Fibroblast of lung (primary cell): Measurements from ENCODE around the gene RGS19. TPM values are rescaled to one million over a fixed set of nuclear protein-coding genes. Genes with fewer than 3 reads are reported as not detected.

ENCODE experiments used
- DNase-seq, 2 donors: peaks; one replicate each; pipeline versions ENCODE4 v3.0.0 to v3.0.0-alpha.2; 2010; ENCODE audit warnings: low read depth in 2 of 2
- H2AFZ ChIP-seq: 2 replicates; pipeline ENCODE4 v1.5.1; 2012; ENCODE audit warnings: low read length, control low read depth, inconsistent platforms
- H3K27ac ChIP-seq: 2 replicates; pipeline ENCODE4 v1.5.1; 2011; ENCODE audit warnings: low read length, control low read depth; ENCODE audit not compliant: insufficient read depth
- H3K27me3 ChIP-seq: 2 replicates; pipeline ENCODE4 v1.5.1; 2011; ENCODE audit warnings: mild to moderate bottlenecking, low read length; ENCODE audit not compliant: control insufficient read depth, insufficient read depth
- H3K36me3 ChIP-seq: 2 replicates; pipeline ENCODE4 v1.5.1; 2011; ENCODE audit warnings: low read length; ENCODE audit not compliant: control insufficient read depth, insufficient read depth
- H3K4me1 ChIP-seq: 2 replicates; pipeline ENCODE4 v1.5.1; 2011; ENCODE audit warnings: low read length; ENCODE audit not compliant: control insufficient read depth, insufficient read depth; ENCODE audit errors: extremely low read depth
- H3K4me2 ChIP-seq: 2 replicates; pipeline ENCODE4 v1.5.1; 2011; ENCODE audit warnings: low read length, control low read depth; ENCODE audit not compliant: insufficient read depth; ENCODE audit errors: extremely low read depth
- H3K4me3 ChIP-seq, 4 experiments: fragments of 200-600 bp in 1 of 4; sonication (generic) in 1 of 4; replicated peaks in 1 of 4; 2 replicates each; pipeline ENCODE4 v1.5.1; 2011 to 2016; ENCODE audit warnings: low read length in 4 of 4, low read depth in 3 of 4, mild to moderate bottlenecking in 3 of 4, control low read depth in 2 of 4, inconsistent platforms in 1 of 4, mixed read lengths in 1 of 4; ENCODE audit not compliant: insufficient read depth in 1 of 4; ENCODE audit errors: control extremely low read depth in 1 of 4
- H3K79me2 ChIP-seq: 2 replicates; pipeline ENCODE4 v1.5.1; 2012; ENCODE audit warnings: mild to moderate bottlenecking, low read length, inconsistent platforms; ENCODE audit not compliant: control insufficient read depth, insufficient read depth
- H3K9ac ChIP-seq: 2 replicates; pipeline ENCODE4 v1.5.1; 2011; ENCODE audit warnings: mild to moderate bottlenecking, low read length, control low read depth; ENCODE audit not compliant: insufficient read depth
- H3K9me3 ChIP-seq: 2 replicates; pipeline ENCODE4 v1.5.1; 2012; ENCODE audit warnings: low read depth, low read length; ENCODE audit not compliant: control insufficient read depth, insufficient read depth
- H4K20me1 ChIP-seq: 2 replicates; pipeline ENCODE4 v1.5.1; 2011; ENCODE audit warnings: low read length; ENCODE audit not compliant: control insufficient read depth, insufficient read depth; ENCODE audit errors: extremely low read depth
- EZH2 ChIP-seq: IDR thresholded peaks from 2 replicates; pipeline ENCODE4 v1.5.1; 2012; ENCODE audit warnings: low read length, control low read depth, mild to moderate bottlenecking; ENCODE audit errors: missing control alignments
- polyA plus RNA-seq, 2 donors: library from polyadenylated mRNA; depleted of rRNA in 1 of 2; stranded (reverse) in 1 of 2; unstranded in 1 of 2; fragments of >200 nt; gene quantifications; 2 replicates each; pipeline ENCODE4 v1.2.1, GENCODE V29; 2011 to 2012; ENCODE audit warnings: missing spikeins in 1 of 2
- total RNA-seq: library from RNA; depleted of rRNA; stranded (reverse); fragments of >200 nt; gene quantifications from 2 replicates; pipeline ENCODE4 v1.2.1, GENCODE V29; 2014
- TF ChIP-seq, protein P1 (sequence below), 2 donors: IDR thresholded peaks in 1 of 2; conservative IDR thresholded peaks in 1 of 2; 1 replicate in 1 of 2; 2 replicates in 1 of 2; pipeline ENCODE4 v1.5.1; 2011 to 2012; ENCODE audit warnings: low read length in 2 of 2, control low read depth in 1 of 2, inconsistent platforms in 1 of 2, low read depth in 1 of 2, mild to moderate bottlenecking in 1 of 2

RGS19 gene
- total and polyA plus RNA-seq, 2 donors (not counting 1 experiment from before 2014, with no cell fraction given): 5.8 to 9.1 TPM

DNA sequence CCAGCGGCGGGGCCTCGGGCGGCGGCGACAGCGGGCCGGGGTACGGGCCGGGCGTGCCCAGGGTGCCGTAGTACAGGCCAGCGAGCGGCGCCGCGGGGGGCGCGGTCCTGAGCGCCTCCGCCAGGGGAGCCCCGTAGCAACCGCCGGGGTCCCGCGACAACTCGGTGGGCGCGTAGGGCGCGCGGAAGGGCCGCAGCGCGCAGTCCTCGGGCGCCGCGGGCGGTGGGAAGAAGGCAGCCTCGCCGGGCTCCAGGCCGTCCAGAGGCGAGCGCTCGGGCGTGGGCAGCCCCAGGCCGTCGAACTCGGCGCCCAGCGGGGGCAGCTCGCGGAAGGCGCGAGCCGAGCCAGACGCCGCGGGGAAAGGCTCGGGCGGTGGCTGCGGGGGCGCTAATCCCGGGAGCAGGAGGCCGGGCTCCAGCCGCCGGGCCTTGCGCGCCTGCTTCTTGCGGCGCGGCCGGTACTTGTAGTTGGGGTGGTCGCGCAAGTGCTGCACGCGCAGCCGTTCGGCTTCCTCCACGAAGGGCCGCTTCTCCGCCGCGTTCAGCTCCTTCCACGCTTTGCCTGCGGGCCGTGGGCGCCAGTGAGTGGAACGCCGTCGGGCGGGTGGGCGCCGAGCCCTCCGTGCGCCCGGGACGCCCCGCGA is 30.8 kb downstream of the RGS19 start:
- Histone ChIP-seq H2AFZ (no peak overlapping the region), H3K27ac (no peak overlapping the region), H3K4me2 (no peak overlapping the region), H4K20me1 (no peaks in the 10 kb centered on the region), H3K79me2 (no peaks in the 10 kb centered on the region), H3K27me3 (peaks cover 11% of the 10 kb centered on the region), H3K4me1 (no peaks in the 10 kb centered on the region), H3K36me3 (no peaks in the 10 kb centered on the region), H3K9me3 (no peaks in the 10 kb centered on the region), H3K4me3 (no peak overlapping the region), H3K9ac (no peak overlapping the region)
- no peak for DNase-seq
- peak; percentile 91 for TF ChIP-seq EZH2
- TF ChIP-seq, protein P1, sequence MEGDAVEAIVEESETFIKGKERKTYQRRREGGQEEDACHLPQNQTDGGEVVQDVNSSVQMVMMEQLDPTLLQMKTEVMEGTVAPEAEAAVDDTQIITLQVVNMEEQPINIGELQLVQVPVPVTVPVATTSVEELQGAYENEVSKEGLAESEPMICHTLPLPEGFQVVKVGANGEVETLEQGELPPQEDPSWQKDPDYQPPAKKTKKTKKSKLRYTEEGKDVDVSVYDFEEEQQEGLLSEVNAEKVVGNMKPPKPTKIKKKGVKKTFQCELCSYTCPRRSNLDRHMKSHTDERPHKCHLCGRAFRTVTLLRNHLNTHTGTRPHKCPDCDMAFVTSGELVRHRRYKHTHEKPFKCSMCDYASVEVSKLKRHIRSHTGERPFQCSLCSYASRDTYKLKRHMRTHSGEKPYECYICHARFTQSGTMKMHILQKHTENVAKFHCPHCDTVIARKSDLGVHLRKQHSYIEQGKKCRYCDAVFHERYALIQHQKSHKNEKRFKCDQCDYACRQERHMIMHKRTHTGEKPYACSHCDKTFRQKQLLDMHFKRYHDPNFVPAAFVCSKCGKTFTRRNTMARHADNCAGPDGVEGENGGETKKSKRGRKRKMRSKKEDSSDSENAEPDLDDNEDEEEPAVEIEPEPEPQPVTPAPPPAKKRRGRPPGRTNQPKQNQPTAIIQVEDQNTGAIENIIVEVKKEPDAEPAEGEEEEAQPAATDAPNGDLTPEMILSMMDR (conservative IDR thresholded peaks at IDR 0.05 in 1 of 2, IDR thresholded peaks at IDR 0.05 in 1 of 2; ENCODE audit: low read depth in 1 of 2, low read length in 2 of 2): no peak

DNA sequence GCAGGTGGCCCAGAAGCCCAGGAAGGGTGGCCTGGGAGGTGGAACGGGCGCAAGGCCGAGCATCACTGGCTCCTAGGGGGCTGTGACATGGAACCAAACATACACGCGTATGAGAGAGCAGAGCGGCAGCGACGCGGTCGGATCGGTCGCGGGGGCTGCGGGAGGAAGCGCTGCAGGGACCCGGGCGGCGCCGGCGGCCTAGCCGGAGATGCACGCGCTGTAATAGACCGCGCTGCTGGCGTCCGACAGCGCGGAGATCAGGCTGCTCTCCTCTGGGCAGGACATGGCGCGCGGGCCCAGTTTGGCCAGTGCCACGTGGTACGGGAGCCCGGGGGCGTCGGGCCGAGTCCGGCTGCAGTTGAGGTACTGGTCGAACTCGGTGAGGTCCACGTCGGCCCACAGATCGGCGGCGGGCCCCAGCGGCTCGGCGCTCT is 31.3 kb downstream of the RGS19 start:
- H3K9ac ChIP-seq: no peak overlapping the region
- H3K27me3 ChIP-seq: peaks cover 11% of the 10 kb centered on the region
- H3K27ac ChIP-seq: no peak overlapping the region
- no peaks in the 10 kb centered on the region for H3K4me1 ChIP-seq
- H3K9me3 ChIP-seq: no peaks in the 10 kb centered on the region
- TF ChIP-seq EZH2: no peak
- TF ChIP-seq, protein P1 (conservative IDR thresholded peaks at IDR 0.05 in 1 of 2, IDR thresholded peaks at IDR 0.05 in 1 of 2; ENCODE audit: low read depth in 1 of 2, low read length in 2 of 2): no peak
- H4K20me1 ChIP-seq: no peaks in the 10 kb centered on the region
- no peak overlapping the region for H3K4me2 ChIP-seq
- no peak overlapping the region for H3K4me3 ChIP-seq
- H2AFZ ChIP-seq: no peak overlapping the region
- no peaks in the 10 kb centered on the region for H3K36me3 ChIP-seq
- H3K79me2 ChIP-seq: no peaks in the 10 kb centered on the region
- DNase-seq: no peak

DNA sequence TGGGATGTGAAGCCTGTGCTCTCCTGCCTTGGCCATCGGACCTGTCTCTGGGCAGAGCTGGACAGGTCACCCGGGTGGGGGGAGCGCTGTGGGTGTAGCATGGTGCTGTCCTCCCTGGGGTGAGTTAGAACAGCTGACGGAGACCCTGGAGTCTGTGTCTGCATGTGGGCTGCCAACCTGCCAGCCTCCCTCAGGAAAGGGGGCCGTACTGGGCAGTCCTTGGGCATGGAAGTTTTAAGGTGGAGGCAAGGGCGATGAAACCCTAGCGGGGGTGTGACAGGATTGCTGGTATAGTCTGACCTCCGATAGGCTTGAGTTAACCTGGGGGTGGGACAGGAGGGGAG is 32.3 kb downstream of the RGS19 start:
- TF ChIP-seq EZH2: no peak
- TF ChIP-seq, protein P1 (conservative IDR thresholded peaks at IDR 0.05 in 1 of 2, IDR thresholded peaks at IDR 0.05 in 1 of 2; ENCODE audit: low read depth in 1 of 2, low read length in 2 of 2): no peak
- no peak overlapping the region for H3K4me2 ChIP-seq

More for the DNA sequence above, 32.3 kb downstream of the RGS19 start:
- no peak overlapping the region for H3K9ac ChIP-seq
- no peaks in the 10 kb centered on the region for H3K36me3 ChIP-seq
- H4K20me1 ChIP-seq: no peaks in the 10 kb centered on the region
- no peak overlapping the region for H3K4me3 ChIP-seq
- no peaks in the 10 kb centered on the region for H3K9me3 ChIP-seq
- H3K27ac ChIP-seq: no peak overlapping the region
- no peak overlapping the region for H2AFZ ChIP-seq
- H3K27me3 ChIP-seq: peaks cover 15% of the 10 kb centered on the region
- no peak for DNase-seq
- no peaks in the 10 kb centered on the region for H3K79me2 ChIP-seq
- no peaks in the 10 kb centered on the region for H3K4me1 ChIP-seq
